TTC549 (cell line): ENCODE data around the gene ARL5A.

Experiments
- FAIRE-seq: peaks from 2 replicates; lab custom pipeline; 2012; peaks lifted over from hg19 to GRCh38; lab: Jason Lieb, UNC

Gene ARL5A

GRCh38 chr2:151840216-151841046, 12.2 kb upstream of the ARL5A start:
- no peak for FAIRE-seq

DNA sequence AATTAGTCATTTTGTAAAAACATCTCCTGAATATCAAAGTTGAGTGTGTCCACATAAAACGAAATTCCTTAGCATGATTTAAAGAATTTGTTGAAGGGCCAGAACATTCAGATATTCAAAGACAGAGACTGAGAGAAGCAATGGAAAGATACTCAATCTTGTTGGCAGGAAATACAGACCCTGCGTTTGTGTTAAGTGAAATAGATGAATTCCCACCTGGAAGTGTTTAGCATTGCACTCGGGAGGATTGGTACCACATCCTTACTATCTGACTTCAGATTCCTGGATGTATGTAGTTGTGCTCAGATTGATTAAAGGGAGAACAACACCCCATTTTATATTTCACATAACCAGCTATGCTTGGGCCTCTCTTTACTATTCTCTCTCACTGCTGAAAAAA, 9.7 kb upstream of the ARL5A start:
- FAIRE-seq = no peak

DNA sequence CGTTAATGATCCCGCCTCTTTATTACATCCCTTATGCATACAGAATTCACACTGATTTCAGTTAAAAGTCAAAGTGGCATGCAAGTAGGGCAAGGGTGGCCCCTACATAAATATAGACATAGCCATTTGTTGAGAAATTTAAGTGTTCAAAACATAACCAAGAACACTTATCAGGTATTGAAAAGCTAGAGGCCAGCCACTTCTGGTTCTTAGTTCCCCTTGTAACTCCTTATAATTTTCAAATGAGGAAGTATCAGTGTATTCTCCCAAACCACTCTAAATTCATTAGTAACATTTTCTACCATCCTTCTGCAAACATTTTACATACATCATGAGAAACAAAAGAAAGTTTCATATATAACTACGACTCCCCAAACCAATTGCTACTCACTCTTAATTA, 5.8 kb upstream of the ARL5A start:
- FAIRE-seq = no peak

DNA sequence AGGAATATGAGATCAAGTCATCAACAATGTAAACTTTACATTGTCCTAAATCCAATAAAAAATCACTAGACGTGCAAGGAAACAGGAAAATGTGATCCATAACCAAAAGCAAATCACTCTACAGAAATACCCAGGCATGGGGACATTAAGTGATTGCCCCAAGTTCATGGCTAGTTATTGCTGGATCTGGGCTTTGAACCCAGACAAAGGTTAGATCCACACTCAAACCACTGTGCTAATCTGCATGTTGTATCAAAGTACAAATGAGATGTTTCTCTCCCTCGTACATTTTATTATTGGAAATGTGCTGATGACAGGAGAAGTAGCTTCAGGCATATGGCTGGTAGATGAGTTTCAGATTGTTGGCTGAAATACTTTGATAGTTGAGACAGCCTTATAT, 2.7 kb upstream of the ARL5A start:
- FAIRE-seq = no peak

DNA sequence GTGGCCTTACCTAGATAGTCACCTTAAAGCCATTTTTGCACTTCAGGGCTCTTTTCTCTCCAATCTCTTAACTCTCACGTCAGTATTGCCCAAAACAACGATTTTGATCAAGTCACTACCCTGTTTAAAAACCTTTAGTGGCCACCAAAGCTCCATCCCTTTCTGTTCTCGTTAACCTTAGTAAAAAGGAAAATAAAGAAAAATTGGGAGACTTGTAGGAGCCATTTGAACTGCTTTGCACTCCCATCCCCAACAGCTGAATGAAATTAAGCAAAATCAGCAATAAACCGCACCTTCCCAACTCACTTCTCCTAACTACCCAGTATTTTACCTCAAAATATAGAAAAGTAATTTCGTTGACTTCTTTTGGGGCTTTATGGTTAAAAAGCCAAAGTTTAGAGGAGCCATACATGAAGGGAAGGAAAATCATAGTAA, 686 bp upstream of the ARL5A start:
- FAIRE-seq = no peak

- FAIRE-seq = no peak
Observed at GRCh38 chr2:151827564-151828142, 568 bp downstream of the ARL5A start.

GRCh38 chr2:151826737-151827157, 1.5 kb downstream of the ARL5A start:
- FAIRE-seq = no peak

GRCh38 chr2:151824886-151825285, 3.3 kb downstream of the ARL5A start:
- no peak for FAIRE-seq

DNA sequence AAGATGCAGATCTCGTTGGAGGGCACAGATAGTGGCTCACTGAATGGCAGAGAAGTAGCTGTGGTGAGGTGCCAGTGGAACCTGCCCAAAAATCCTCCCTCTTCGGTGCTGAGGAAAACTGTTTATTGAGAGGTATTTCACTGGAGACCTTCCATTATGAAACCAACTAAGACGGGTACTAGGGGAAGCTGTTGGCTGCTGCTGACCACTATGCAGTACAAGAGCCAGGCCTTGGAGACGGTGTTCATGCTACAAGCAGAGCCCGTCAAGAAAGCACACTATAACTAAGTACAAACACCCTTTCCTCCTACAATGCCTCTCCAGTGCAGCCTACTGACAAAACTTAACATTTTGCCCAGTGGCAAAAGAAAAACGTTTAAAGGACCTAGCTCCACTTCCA, 4.6 kb downstream of the ARL5A start:
- no peak for FAIRE-seq

GRCh38 chr2:151819920-151820319, 8.3 kb downstream of the ARL5A start:
- no peak for FAIRE-seq

DNA sequence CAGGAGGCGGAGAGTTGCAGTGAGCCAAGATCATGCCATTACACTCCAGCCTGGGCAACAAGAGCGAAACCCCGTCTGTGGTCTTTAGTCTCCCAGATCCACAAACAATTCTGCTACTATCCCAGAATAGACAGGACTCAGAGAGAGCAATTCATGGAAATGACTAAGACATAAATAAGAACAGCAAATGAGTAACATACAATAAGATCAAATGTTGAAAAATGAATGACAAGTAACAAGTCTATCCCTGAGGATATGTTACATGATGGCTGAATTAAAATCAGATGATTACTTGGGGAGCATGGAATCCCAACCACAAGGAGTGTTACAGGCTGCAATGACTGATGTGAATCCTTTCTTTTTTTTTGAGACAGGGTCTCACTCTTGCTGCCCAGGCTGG, 10.3 kb downstream of the ARL5A start:
- FAIRE-seq = no peak

DNA sequence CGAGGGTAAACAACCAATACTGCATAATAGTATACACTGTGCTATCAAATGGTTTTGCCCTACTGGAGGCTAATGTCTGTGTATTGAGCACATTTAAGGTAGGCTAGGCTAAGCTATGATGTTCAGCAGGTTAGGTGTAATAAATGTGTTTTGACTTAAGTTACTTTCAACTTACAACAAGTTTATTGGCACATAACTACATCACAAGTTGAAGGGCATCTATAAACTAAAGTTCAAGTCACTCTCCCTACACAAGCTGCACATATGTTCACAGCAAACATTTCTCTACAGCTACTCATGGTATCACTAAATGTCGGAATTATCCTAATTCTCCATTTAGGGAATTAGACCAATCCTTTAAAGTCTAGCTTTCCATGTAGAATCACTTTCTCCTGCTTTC, 11.4 kb downstream of the ARL5A start:
- FAIRE-seq = no peak

- FAIRE-seq = no peak
Observed at GRCh38 chr2:151815821-151816489, 12.3 kb downstream of the ARL5A start.

GRCh38 chr2:151810489-151810888, 17.7 kb downstream of the ARL5A start:
- no peak for FAIRE-seq

- FAIRE-seq = no peak
Observed at GRCh38 chr2:151809073-151809383, 19.2 kb downstream of the ARL5A start.

GRCh38 chr2:151808258-151809072, 19.8 kb downstream of the ARL5A start:
- FAIRE-seq = peak; percentile 76

DNA sequence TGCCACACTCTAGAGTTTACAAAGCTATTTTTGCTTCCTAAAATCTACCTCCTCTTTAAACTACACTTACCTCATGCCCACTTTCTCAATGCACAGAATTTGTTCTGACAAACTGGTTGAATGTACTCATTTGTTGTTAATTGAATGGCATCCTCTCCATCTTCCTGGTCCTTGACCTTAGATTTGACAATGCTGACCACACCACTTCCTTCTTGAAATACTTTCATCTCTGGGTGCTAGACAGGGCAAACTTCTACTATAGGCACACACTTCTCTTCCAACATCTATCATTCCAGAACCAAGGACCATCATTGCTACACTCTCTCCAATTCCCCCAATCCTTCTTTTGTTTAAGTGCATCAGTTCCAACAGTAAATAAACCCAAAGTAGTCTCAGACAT, 22.3 kb downstream of the ARL5A start:
- FAIRE-seq = no peak

- FAIRE-seq = no peak
Observed at GRCh38 chr2:151805343-151805742, 22.9 kb downstream of the ARL5A start.

DNA sequence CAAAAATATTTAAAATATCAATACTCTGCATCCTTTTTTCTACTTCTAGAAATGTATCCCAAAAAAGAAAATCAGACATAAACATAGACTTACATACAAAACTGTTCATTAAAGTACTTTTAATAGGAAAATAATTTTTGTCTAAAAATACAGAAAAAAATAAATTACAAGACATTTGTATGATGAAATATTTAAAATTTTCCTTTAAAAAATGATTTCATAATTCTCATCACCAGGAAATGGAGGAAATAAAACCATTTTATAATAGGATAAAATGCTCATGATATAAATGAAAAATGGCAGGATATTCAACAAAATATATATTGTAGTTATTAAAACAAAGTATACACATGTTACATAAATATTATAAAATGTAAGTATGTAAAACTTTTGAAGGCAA, 24.4 kb downstream of the ARL5A start:
- FAIRE-seq = peak; percentile 83

GRCh38 chr2:151802315-151802714, 25.9 kb downstream of the ARL5A start:
- no peak for FAIRE-seq

DNA sequence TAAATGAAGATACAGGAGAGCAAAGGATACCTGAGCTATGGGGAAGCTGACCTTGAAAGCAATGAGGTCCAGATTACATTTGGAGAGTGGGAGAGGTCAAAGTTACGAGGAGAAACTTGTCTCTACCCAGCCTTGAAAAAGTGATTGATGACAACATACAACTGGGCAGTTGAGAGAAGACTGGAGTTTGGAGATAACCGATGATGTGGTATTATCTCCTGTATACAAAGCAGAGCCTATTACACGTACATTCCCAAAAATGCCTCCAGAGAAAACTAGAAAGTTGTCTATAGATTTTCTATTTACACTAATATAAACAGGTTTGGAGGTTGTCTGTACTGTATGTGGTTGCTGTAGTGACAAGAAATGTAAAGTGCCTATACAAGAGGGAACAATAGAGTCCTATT, 28.3 kb downstream of the ARL5A start:
- no peak for FAIRE-seq

DNA sequence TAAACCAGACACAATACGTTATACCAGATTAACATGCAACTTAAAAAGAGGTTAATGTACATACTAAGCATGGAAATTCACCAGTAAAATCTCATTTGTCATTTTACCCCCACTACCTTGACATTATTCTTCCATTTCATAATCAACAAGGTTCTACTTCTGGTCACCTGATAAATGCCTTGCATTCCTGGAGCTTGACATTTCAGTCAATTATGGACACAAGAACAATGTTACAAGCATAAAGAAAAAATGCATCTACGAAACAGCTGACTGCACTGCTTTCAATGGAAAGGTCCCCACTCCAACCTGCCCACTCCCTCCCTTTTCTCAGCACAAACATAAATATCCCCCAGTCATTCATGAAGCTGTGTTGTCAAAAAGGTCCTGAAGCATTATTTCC, 31.4 kb downstream of the ARL5A start:
- peak; percentile 3 for FAIRE-seq
